Ovary (tissue), 9 donors: ENCODE measurements around the gene CALD1. TPM values are rescaled to one million over a fixed set of nuclear protein-coding genes. Genes with fewer than 3 reads are reported as not detected.

Experiments used
- DNase-seq, 5 donors: peaks; one replicate each; pipeline ENCODE4 v3.0.0-alpha.2; 2019 to 2020
- H3K27ac ChIP-seq, 2 donors: fragments of 200-600 bp; one replicate each; pipeline versions ENCODE4 v1.5.1 to v1.8.0; 2019 to 2022
- H3K27me3 ChIP-seq: fragments of 200-600 bp; one replicate; pipeline ENCODE4 v1.8.0; 2022
- H3K36me3 ChIP-seq: fragments of 200-600 bp; sonication (generic); one replicate; pipeline ENCODE4 v1.5.1; 2019
- H3K4me1 ChIP-seq: one replicate; pipeline ENCODE4 v1.8.1; 2013; ENCODE audit warnings: mild to moderate bottlenecking, moderate library complexity; ENCODE audit not compliant: insufficient read depth
- H3K4me3 ChIP-seq: fragments of 200-600 bp; sonication (generic); one replicate; pipeline ENCODE4 v1.5.1; 2017
- H3K9me3 ChIP-seq, 2 donors: fragments of 200-600 bp in 1 of 2; sonication (generic) in 1 of 2; one replicate each; pipeline versions ENCODE4 v1.5.1 to v1.8.1; 2013 to 2019; ENCODE audit warnings: mild to moderate bottlenecking in 1 of 2, moderate library complexity in 1 of 2
- EP300 ChIP-seq: sonication (generic); formaldehyde crosslinking; IDR thresholded peaks from one replicate; pipeline ENCODE4 v1.6.1; 2017; ENCODE audit warnings: antibody characterized with exemption
- POLR2A ChIP-seq: fragments of 450-650 bp; IDR thresholded peaks from one replicate; pipeline ENCODE4 v1.6.1; 2017; ENCODE audit warnings: antibody characterized with exemption, mild to moderate bottlenecking, moderate library complexity
- WGBS, 3 donors: extraction: QIAGEN DNeasy Blood & Tissue Kit in 1 of 3; methylation state at CpG; one replicate each; pipeline versions ENCODE4 v1.1.5 to v1.1.7; 2013 to 2017; 5-methylcytosine and 5-hydroxymethylcytosine counted together
- intact Hi-C, 4 donors: fragments of 100-400 bp; cut with DNase I; formaldehyde crosslinking; loops; one replicate each; pipeline versions ENCODE4 v1.11.0 to v1.15.1; 2022 to 2023
- polyA plus RNA-seq, 2 donors: library from polyadenylated mRNA; stranded (reverse); fragments of 200-250 nt in 1 of 2; fragments of 350-450 nt in 1 of 2; fragmentation: Illumina TruSeq in 1 of 2; extraction: RNeasy Lipid Tissue Mini Kit (QIAGEN cat#74804) in 1 of 2; gene quantifications; one replicate each; pipeline ENCODE4 v1.2.3, GENCODE V29; 2013 to 2014
- total RNA-seq, 7 donors: library from RNA; depleted of rRNA in 2 of 7; stranded (reverse); fragments of >200 nt in 2 of 7; fragmentation: NEBNext Ultra II Directional in 3 of 7; extraction: Animal tissue kit (Norgen Biotek cat#: 25700) in 3 of 7; gene quantifications; one replicate each; pipeline versions ENCODE4 v1.1.0 to v1.2.4, GENCODE V29; 2016 to 2023
- TF ChIP-seq, protein P1 (sequence below), 3 donors: fragments of 450-650 bp in 2 of 3; fragments of 200-600 bp in 1 of 3; IDR thresholded peaks; one replicate each; pipeline versions ENCODE4 v1.5.1 to v1.8.0; 2016 to 2022; ENCODE audit warnings: antibody characterized with exemption in 3 of 3, mild to moderate bottlenecking in 1 of 3
- donor health status: DM: no; HTN: no; CAD: no; lungs with moderate emphysema.
- donor health status: DM: no; HTN: no; CAD: no.
- donor health status: Bipolar disorder and iron deficiency.
- donor health status: DM: yes; HTN: yes; CAD: no.
- donor health status: DM: no; HTN: no; CAD: no.
- donor health status: DM: yes; HTN: yes; CAD: no.

CALD1 gene
- total and polyA plus RNA-seq, 9 donors = 306 to 697 (median 463) TPM

DNA sequence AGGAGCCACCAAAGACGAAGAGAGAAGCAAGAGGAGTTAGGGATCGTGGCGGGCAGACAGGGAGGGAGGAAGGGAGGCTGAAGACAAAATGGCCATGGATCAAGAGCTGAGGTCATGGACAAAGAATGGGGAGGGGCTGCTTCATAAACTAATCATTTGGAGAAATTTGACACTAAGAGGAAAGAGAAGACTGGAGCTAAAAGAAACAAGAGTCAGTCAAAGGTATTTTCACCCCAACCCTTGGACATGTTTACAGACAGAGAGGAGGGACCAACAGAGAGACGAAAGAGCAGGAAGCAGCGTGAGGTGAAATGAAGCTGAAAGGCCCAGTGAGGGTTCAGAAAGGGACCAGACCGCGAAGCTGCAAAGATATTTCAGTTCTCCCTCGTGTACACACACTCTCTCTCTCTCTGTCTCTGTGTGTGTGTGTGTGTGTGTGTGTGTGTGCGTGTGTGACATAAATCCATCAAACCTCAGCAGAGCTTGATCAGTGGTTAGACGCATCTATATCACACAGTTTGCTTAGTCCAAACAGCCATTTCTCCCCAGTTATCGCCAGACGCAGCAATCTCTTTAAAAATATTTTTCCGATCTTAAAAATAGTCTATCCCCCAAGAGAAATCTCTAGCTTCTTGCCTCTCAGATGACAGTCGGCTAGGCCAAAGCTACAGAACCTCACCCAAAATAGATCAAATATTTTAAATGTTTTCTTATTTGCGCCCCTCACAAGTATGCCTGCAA lies 12.5 kb upstream of the CALD1 start:
- H3K9me3 ChIP-seq = no peaks in the 10 kb centered on the region
- intact Hi-C loops = no loop called here
- WGBS, 3 donors = 9 to 25% (median 10%) methylated on average over 15 of the region's 15 CpGs
- peak overlapping the region; percentile 54 to 82 for H3K27ac ChIP-seq
- H3K36me3 ChIP-seq = no peaks in the 10 kb centered on the region
- H3K4me1 ChIP-seq = peaks cover 14% of the 10 kb centered on the region
- H3K27me3 ChIP-seq = no peaks in the 10 kb centered on the region
- TF ChIP-seq, protein P1, sequence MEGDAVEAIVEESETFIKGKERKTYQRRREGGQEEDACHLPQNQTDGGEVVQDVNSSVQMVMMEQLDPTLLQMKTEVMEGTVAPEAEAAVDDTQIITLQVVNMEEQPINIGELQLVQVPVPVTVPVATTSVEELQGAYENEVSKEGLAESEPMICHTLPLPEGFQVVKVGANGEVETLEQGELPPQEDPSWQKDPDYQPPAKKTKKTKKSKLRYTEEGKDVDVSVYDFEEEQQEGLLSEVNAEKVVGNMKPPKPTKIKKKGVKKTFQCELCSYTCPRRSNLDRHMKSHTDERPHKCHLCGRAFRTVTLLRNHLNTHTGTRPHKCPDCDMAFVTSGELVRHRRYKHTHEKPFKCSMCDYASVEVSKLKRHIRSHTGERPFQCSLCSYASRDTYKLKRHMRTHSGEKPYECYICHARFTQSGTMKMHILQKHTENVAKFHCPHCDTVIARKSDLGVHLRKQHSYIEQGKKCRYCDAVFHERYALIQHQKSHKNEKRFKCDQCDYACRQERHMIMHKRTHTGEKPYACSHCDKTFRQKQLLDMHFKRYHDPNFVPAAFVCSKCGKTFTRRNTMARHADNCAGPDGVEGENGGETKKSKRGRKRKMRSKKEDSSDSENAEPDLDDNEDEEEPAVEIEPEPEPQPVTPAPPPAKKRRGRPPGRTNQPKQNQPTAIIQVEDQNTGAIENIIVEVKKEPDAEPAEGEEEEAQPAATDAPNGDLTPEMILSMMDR (IDR thresholded peaks at IDR 0.05) = no peak
- no peak for TF ChIP-seq EP300
- TF ChIP-seq POLR2A = no peak
- H3K4me3 ChIP-seq = no peak overlapping the region
- peak; percentile 38 to 55 (median 45) for DNase-seq

DNA sequence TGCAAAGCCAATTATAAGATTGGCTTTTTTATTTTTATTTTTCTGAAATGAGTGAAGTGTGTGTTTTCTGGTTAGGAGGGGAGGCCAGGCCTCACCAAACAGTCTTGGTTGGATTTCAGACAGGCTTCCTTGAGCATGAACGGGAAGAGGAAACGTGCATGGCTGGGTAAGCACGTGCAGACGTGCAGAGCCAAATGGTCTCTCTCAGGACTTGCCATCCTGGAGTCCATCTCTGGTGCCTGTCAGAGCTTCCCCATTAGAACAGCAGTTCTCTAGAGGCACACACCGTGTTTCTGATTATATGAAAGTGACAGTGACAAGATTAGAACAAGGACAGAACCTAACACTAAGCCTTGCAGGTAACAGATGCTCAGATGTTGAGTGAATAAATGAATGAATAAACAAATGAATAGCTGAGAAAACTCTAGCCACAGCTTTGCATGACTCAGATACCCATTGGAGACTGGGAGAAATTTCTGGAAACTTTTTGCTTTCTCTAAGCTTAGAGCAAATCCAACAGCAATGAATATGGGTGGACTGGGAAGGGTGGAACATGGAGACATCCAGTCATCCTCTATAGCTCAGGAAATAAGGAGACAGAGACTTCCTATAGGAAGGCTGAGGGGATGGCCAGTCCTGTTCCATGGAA lies 11.8 kb upstream of the CALD1 start:
- DNase-seq = no peak
- H3K4me3 ChIP-seq = no peak overlapping the region
- H3K9me3 ChIP-seq = no peaks in the 10 kb centered on the region
- intact Hi-C loops = no loop called here
- no peaks in the 10 kb centered on the region for H3K27me3 ChIP-seq
- no peaks in the 10 kb centered on the region for H3K36me3 ChIP-seq
- TF ChIP-seq EP300 = no peak
- TF ChIP-seq POLR2A = no peak
- TF ChIP-seq, protein P1 (IDR thresholded peaks at IDR 0.05) = no peak
- 21 to 32% (median 30%) methylated on average over 5 of the region's 5 CpGs for WGBS, 3 donors
- peaks cover 14% of the 10 kb centered on the region for H3K4me1 ChIP-seq
- peak overlapping the region in 1 of 2 donors; percentile 82 for H3K27ac ChIP-seq

DNA sequence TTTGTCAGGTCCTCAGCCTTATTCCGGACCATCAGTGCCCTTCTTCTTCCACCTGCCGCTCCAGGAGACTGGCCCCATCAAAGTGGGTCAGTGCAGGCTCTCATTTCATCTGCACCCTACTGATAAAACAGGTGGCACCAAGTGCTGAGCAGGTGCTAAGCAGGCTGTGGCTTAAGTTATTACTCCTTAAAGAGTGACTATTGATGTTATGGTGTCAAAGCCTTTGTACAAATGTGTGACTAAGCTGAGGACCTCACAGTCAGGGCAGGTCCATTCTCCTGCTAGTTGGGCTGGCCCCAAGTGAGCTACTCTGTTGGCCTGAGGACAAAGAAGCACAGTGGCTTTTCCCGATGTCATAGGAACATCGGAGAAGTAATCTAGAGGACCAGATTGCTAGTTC lies 11.2 kb upstream of the CALD1 start:
- no peak for DNase-seq
- H3K4me1 ChIP-seq = peaks cover 14% of the 10 kb centered on the region
- H3K27me3 ChIP-seq = no peaks in the 10 kb centered on the region
- TF ChIP-seq, protein P1 (IDR thresholded peaks at IDR 0.05) = no peak
- no peak for TF ChIP-seq POLR2A
- no peaks in the 10 kb centered on the region for H3K36me3 ChIP-seq
- intact Hi-C loops = no loop called here
- H3K9me3 ChIP-seq = no peaks in the 10 kb centered on the region
- 90 to 94% (median 90%) methylated on average over 4 of the region's 4 CpGs for WGBS, 3 donors
- peak overlapping the region in 1 of 2 donors; percentile 82 for H3K27ac ChIP-seq
- H3K4me3 ChIP-seq = no peak overlapping the region

DNA sequence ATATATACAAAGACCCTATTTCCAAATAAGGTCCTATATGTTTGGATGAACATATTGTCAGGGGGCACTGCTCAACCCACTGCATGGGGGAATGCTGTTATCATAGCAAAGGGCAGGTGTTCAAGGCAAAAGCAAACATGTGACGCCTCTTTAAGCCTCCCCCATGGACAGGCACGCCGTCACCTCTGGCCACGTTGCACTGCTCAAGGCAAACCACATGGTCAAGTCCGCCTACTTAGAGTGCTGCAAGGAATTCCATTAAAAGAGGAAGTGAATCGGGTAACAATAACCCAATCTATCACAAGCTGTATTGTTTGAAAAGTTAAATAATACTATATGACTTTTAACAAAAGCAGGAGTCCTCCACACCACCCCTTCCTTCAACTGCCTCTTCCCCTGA lies 8.8 kb upstream of the CALD1 start:
- 84 to 93% (median 85%) methylated on average over 6 of the region's 6 CpGs for WGBS, 3 donors
- peaks cover 14% of the 10 kb centered on the region for H3K4me1 ChIP-seq
- H3K27ac ChIP-seq = no peak overlapping the region
- no peaks in the 10 kb centered on the region for H3K9me3 ChIP-seq
- H3K27me3 ChIP-seq = no peaks in the 10 kb centered on the region
- TF ChIP-seq, protein P1 (IDR thresholded peaks at IDR 0.05) = no peak
- no peak for TF ChIP-seq POLR2A
- TF ChIP-seq EP300 = no peak
- intact Hi-C loops = loop anchor here in 1 of 4 donors (10.0 kb wide), 2 partner anchors 54 to 76 kb away; no protein-coding TSS in a partner anchor
- no peaks in the 10 kb centered on the region for H3K36me3 ChIP-seq
- DNase-seq = no peak
- no peak overlapping the region for H3K4me3 ChIP-seq
